NCI-H187 (cell line): ENCODE results near the gene FAT2.

ENCODE experiments used
- DNase-seq, 2 experiments: peaks; one replicate each; lab custom pipeline; 2025; lab: John Stamatoyannopoulos, UW

Gene FAT2

DNA sequence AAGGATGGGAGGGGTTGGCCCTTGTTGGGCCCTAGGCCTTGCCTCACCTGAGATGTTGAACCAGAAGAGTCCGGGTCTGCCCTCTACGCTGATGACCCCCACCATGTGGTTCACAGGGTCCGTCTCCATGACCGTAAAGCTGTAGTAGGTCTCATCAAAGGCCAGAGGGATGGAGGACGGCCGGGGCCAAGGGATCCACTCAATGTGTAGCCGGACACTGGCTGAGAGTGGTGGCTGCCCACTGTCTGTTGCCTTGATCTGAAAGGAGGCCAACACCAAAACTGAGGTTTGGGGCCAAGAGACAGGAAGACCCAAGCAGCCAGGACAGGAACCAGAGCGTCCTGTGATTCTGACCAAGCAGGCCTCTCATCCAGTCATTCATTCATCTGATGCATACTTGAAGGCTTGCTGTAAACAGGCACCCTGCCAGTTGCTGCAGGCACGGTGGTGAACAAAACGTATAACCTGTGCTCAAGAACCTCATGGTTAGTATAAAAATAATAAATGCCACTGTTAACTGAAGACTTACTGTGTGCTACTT, 37.9 kb downstream of the FAT2 start:
- no peak for DNase-seq

DNA sequence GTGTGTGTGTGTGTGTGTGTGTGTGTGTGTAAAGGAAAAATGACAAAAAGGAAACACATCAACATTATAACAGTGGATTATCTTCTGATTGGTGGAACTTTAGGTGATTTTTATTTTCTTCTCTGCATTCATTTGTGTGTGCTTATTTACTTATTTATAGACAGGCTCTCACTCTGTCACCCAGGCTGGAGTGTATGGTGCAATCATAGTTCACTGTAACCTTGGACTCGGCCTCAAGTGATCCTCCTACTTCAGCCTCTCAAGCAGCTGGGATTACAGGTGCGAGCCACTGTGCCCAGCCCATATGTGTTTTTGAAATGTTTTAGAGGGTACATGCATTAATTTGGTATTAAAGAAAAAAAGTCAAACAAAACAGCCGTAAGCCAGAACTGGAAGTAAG, 39.1 kb downstream of the FAT2 start:
- no peak for DNase-seq

DNA sequence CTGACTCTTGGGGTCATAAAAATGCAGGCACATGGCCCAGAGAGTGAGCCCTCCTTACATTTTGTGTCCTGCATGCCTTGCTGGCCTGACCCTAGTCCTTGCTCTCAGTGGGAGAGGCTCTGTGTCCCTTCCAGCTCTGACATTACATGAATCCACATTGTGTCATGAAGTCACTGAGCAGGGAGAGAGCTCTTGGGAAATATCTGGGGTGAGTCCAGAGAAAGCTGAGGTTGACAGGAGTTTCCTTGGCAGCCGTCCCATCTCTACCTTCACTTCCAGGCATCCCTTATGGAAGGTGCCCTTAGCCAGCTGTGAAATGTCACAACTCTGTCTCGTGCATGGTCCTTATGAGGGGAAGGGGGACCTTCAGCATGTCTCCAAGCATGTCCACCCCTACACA, 41.0 kb downstream of the FAT2 start:
- DNase-seq, result no peak

DNA sequence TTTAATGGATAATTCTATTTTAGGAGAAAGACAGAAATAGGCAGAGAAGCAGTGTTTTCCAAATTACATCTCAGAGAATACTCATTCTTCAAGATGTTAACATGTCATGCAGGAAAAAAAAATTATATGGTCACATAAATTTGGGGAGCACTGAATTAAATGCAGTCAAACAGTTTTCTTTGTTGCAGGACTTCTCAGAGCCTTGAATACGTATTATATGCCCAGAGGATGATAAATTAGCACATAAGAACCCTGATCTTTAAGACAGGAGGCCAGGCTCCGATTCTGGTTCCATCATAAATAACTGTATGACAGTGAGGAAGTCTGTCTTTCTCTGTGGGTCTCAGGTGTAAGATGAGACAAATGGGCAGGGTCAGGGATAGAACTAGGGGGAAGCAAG, 41.4 kb downstream of the FAT2 start:
- DNase-seq, result no peak

DNA sequence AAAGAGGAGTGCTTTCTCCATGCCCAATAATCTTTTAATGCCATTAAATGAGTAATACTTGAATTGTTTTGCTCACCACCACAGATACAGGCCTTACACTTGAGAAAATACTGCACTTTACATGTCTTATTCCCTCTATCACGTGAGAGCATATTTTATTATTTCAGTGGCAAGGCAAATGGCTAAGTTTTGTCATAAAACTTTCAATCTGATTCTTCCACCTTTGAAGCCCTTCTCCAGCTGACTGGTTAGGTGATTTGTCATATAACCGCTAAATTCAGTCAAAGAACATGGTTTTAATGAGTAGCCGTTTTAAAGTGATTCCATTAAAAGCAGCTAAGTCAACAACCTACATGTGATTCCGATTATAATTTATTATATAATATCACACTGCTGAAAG, 43.8 kb downstream of the FAT2 start:
- DNase-seq, result no peak

DNA sequence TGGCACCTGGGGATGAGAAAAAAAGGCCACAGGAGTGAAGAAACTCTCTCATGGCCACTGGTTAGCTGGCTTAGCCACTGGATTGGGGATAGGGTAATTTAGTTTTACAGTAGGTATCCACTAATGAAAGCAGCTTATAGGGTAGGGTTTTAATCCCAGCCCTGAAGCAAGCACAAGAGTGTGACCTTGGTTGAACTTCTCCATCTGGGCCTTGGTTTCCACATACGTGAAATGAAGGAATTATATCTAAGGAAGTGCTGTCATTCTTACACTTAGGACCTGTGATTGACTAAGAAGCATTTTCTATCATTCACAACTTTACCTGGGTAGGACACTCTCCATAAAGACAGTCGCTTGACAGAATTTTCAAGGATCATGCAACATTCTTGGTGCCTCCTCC, 49.6 kb downstream of the FAT2 start:
- DNase-seq, result no peak
